WTC11 (cell line): Measurements from ENCODE around the gene SINHCAF. TPM values are rescaled to one million over a fixed set of nuclear protein-coding genes. Genes with fewer than 3 reads are reported as not detected.

Experiments
- ATAC-seq: fragments of 200-7000 bp; cut with Tn5 transposase; 2 replicates; pipeline ENCODE4 v1.10.0; 2021; ENCODE audit warnings: mild to moderate bottlenecking, moderate library complexity
- CTCF ChIA-PET: fragments of 300-600 bp; sonication (Branson Sonifier 250); formaldehyde crosslinking; loops from one replicate; lab custom pipeline; 2021; ENCODE audit warnings: antibody characterized with exemption; lab: Charles Lee
- POLR2A ChIA-PET: fragments of 350-600 bp; sonication (Branson Sonifier 250); formaldehyde crosslinking; loops from one replicate; lab custom pipeline; 2021; ENCODE audit warnings: antibody characterized with exemption; lab: Charles Lee
- DNase-seq: peaks from one replicate; pipeline ENCODE4 v3.0.0; 2021; ENCODE audit warnings: low spot score
- H3K27ac Mint-ChIP-seq: 2 replicates; pipeline ENCODE4 v1.8.0; 2021; ENCODE audit warnings: mixed read lengths
- H3K27me3 Mint-ChIP-seq: 2 replicates; pipeline ENCODE4 v1.8.0; 2021; ENCODE audit warnings: low read depth, mild to moderate bottlenecking, moderate library complexity, mixed read lengths
- H3K36me3 Mint-ChIP-seq: 2 replicates; pipeline ENCODE4 v1.8.0; 2021; ENCODE audit warnings: mixed read lengths
- H3K4me1 Mint-ChIP-seq: 2 replicates; pipeline ENCODE4 v1.8.0; 2022; ENCODE audit warnings: mixed read lengths
- H3K4me3 Mint-ChIP-seq: 2 replicates; pipeline ENCODE4 v1.8.0; 2021; ENCODE audit warnings: mild to moderate bottlenecking, moderate library complexity, mixed read lengths
- H3K9me3 Mint-ChIP-seq: 2 replicates; pipeline ENCODE4 v1.8.0; 2021; ENCODE audit warnings: mixed read lengths
- AFF4 ChIP-seq: sonication (generic); formaldehyde crosslinking; IDR thresholded peaks from 2 replicates; pipeline ENCODE4 v1.8.1; 2023; ENCODE audit warnings: mild to moderate bottlenecking, missing genetic modification reagents, borderline replicate concordance
- CREB1 ChIP-seq: sonication (generic); formaldehyde crosslinking; IDR thresholded peaks from 2 replicates; pipeline ENCODE4 v1.8.0; 2023; ENCODE audit warnings: mild to moderate bottlenecking, missing genetic modification reagents
- HMGA2 ChIP-seq: fragments of 250-450 bp; sonication (Bioruptor Pico); IDR thresholded peaks from 2 replicates; pipeline ENCODE4 v1.4.0; 2021; ENCODE audit warnings: mild to moderate bottlenecking, moderate library complexity
- MYBL2 ChIP-seq: sonication (generic); formaldehyde crosslinking; IDR thresholded peaks from 2 replicates; pipeline ENCODE4 v1.8.1; 2023; ENCODE audit warnings: mild to moderate bottlenecking, moderate library complexity, missing genetic modification reagents
- NFE2L1 ChIP-seq: sonication (generic); formaldehyde crosslinking; IDR thresholded peaks from 2 replicates; pipeline ENCODE4 v1.8.1; 2023; ENCODE audit warnings: missing genetic modification reagents
- NFYB ChIP-seq: sonication (generic); formaldehyde crosslinking; conservative IDR thresholded peaks from 2 replicates; pipeline ENCODE4 v1.8.0; 2022; ENCODE audit warnings: low read depth, missing genetic modification reagents
- OVOL2 ChIP-seq: fragments of 250-450 bp; sonication (Bioruptor Pico); IDR thresholded peaks from 2 replicates; pipeline ENCODE4 v1.9.0; 2021; ENCODE audit warnings: mild to moderate bottlenecking, borderline replicate concordance
- PRRX2 ChIP-seq: fragments of 250-450 bp; sonication (Bioruptor Pico); IDR thresholded peaks from 2 replicates; pipeline ENCODE4 v1.8.0; 2021; ENCODE audit warnings: mild to moderate bottlenecking
- RORB ChIP-seq: fragments of 250-450 bp; sonication (Bioruptor Pico); IDR thresholded peaks from 2 replicates; pipeline ENCODE4 v1.9.0; 2021; ENCODE audit warnings: mild to moderate bottlenecking
- SMAD4 ChIP-seq: sonication (generic); formaldehyde crosslinking; IDR thresholded peaks from 2 replicates; pipeline ENCODE4 v1.8.0; 2022; ENCODE audit warnings: mild to moderate bottlenecking, missing genetic modification reagents
- USF1 ChIP-seq: sonication (generic); formaldehyde crosslinking; IDR thresholded peaks from 2 replicates; pipeline ENCODE4 v1.8.0; 2022; ENCODE audit warnings: mild to moderate bottlenecking, missing genetic modification reagents
- USF2 ChIP-seq: sonication (generic); formaldehyde crosslinking; IDR thresholded peaks from 2 replicates; pipeline ENCODE4 v1.8.1; 2023; ENCODE audit warnings: mild to moderate bottlenecking, missing genetic modification reagents, moderate library complexity
- ZNF263 ChIP-seq: sonication (generic); formaldehyde crosslinking; IDR thresholded peaks from 2 replicates; pipeline ENCODE4 v1.8.1; 2022; ENCODE audit warnings: low read depth, mild to moderate bottlenecking, moderate library complexity, missing genetic modification reagents
- ZNF396 ChIP-seq: fragments of 250-450 bp; sonication (Bioruptor Pico); IDR thresholded peaks from 2 replicates; pipeline ENCODE4 v1.8.0; 2021; ENCODE audit warnings: mild to moderate bottlenecking, moderate library complexity, borderline replicate concordance
- ZNF423 ChIP-seq: fragments of 250-450 bp; sonication (Bioruptor Pico); IDR thresholded peaks from 2 replicates; pipeline ENCODE4 v2.1.2; 2022; ENCODE audit warnings: mild to moderate bottlenecking, moderate library complexity
- ZNF512 ChIP-seq: sonication (generic); formaldehyde crosslinking; IDR thresholded peaks from 2 replicates; pipeline ENCODE4 v1.8.1; 2022; ENCODE audit warnings: missing genetic modification reagents, borderline replicate concordance
- total RNA-seq: library from RNA; stranded (reverse); gene quantifications from 3 replicates; pipeline ENCODE4 v1.2.3, GENCODE V29; 2021
- TF ChIP-seq, protein P1 (sequence below): sonication (generic); formaldehyde crosslinking; IDR thresholded peaks from 2 replicates; pipeline ENCODE4 v1.8.1; 2023; ENCODE audit warnings: mild to moderate bottlenecking, missing genetic modification reagents, moderate library complexity
- TF ChIP-seq, protein P2 (sequence below): fragments of 250-450 bp; sonication (Bioruptor Pico); IDR thresholded peaks from 2 replicates; pipeline ENCODE4 v1.9.0; 2021; ENCODE audit warnings: mild to moderate bottlenecking

The SINHCAF gene
- total RNA-seq, 1 experiment from 2014 or later = 407 TPM

- Mint-ChIP-seq H3K36me3 (no peaks in the 10 kb centered on the region), H3K4me3 (no peak overlapping the region), H3K9me3 (no peaks in the 10 kb centered on the region), H3K27ac (0 out of 2 replicates have a peak overlapping the region, but pooled peaks have one; percentile 44), H3K27me3 (no peaks in the 10 kb centered on the region), H3K4me1 (peaks cover 28% of the 10 kb centered on the region)
- POLR2A ChIA-PET = no interaction called here
- DNase-seq = no peak
- CTCF ChIA-PET = interaction anchor here (0.9 to 6.6 kb wide), 3 partner anchors 12 to 407 kb away, joined by 3 to 54 read pairs (median 3); no protein-coding TSS in a partner anchor
- peak; percentile 38; the same call in 1 of the 2 replicates for ATAC-seq
- TF ChIP-seq HMGA2 (CRISPR knock-in tag) = no peak
- TF ChIP-seq, protein P1, sequence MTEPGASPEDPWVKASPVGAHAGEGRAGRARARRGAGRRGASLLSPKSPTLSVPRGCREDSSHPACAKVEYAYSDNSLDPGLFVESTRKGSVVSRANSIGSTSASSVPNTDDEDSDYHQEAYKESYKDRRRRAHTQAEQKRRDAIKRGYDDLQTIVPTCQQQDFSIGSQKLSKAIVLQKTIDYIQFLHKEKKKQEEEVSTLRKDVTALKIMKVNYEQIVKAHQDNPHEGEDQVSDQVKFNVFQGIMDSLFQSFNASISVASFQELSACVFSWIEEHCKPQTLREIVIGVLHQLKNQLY (CRISPR knock-in tag) = no peak
- no peak for TF ChIP-seq ZNF423 (CRISPR knock-in tag)
- no peak for TF ChIP-seq MYBL2 (CRISPR knock-in tag)
- no peak for TF ChIP-seq ZNF396 (CRISPR knock-in tag)
- TF ChIP-seq CREB1 (CRISPR knock-in tag) = no peak
- no peak for TF ChIP-seq ZNF263 (CRISPR knock-in tag)
- TF ChIP-seq USF1 (CRISPR knock-in tag) = no peak
- TF ChIP-seq OVOL2 (CRISPR knock-in tag) = no peak
- no peak for TF ChIP-seq USF2 (CRISPR knock-in tag)
- TF ChIP-seq RORB = no peak
- no peak for TF ChIP-seq SMAD4
- no peak for TF ChIP-seq NFYB (CRISPR knock-in tag)
- no peak for TF ChIP-seq AFF4
- TF ChIP-seq, protein P2, sequence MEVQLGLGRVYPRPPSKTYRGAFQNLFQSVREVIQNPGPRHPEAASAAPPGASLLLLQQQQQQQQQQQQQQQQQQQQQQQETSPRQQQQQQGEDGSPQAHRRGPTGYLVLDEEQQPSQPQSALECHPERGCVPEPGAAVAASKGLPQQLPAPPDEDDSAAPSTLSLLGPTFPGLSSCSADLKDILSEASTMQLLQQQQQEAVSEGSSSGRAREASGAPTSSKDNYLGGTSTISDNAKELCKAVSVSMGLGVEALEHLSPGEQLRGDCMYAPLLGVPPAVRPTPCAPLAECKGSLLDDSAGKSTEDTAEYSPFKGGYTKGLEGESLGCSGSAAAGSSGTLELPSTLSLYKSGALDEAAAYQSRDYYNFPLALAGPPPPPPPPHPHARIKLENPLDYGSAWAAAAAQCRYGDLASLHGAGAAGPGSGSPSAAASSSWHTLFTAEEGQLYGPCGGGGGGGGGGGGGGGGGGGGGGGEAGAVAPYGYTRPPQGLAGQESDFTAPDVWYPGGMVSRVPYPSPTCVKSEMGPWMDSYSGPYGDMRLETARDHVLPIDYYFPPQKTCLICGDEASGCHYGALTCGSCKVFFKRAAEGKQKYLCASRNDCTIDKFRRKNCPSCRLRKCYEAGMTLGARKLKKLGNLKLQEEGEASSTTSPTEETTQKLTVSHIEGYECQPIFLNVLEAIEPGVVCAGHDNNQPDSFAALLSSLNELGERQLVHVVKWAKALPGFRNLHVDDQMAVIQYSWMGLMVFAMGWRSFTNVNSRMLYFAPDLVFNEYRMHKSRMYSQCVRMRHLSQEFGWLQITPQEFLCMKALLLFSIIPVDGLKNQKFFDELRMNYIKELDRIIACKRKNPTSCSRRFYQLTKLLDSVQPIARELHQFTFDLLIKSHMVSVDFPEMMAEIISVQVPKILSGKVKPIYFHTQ (CRISPR knock-in tag) = no peak
- TF ChIP-seq ZNF512 = no peak
- TF ChIP-seq NFE2L1 (CRISPR knock-in tag) = no peak
- no peak for TF ChIP-seq PRRX2 (CRISPR knock-in tag)
Observed at GRCh38 chr12:31257784-31258183, 68.2 kb downstream of the SINHCAF start.
